Stromal cell of bone marrow (primary cell): ENCODE results near the gene UNKL.
"Not testable (repeated sequence)": the region's sequence is repeated elsewhere in the genome, so short reads cannot be mapped to it uniquely, and the experiment has no call there.

ENCODE experiments used
- DNase-seq: peaks from one replicate; pipeline ENCODE4 v3.0.0-alpha.2; 2012; ENCODE audit warnings: low read depth

Gene UNKL

DNA sequence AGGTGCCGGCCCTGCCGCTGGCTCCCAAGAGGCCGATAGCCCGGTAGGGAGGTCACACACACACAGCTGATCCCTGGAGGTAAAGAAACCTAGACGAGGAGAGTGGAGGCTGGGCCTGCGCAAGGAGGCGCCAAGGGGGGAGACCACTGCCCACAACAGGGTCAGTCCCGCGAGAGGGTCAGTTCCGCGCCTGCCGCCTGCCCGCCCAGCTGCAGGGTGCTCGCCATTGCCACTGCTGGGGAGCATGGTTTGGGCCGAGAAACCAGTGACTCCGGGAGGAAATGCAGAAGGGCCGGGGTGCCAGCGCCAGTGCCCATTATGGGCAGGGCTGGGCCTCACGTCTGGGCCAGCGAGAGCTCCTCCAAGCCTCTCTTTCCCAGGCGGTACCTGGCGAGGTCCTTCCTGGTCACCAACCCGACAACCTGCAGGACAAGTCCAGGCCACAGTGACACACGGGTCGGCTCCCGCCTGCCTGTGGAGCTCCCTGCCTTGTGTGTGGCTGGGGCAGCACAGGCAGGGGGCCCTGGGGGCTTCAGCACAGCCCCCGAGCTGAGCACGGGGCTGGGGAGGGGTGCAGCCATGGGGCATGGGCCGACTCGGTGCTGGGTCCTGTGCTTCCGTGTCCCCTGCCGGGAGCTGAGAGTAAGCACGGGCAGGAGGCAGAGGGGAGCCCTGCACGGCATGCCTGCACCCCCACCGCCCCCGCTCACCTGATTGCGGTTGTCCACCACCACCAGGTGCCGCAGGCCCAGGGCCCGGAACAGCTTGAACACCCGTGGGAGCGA is 32.0 kb upstream of the UNKL start:
- no peak for DNase-seq

DNA sequence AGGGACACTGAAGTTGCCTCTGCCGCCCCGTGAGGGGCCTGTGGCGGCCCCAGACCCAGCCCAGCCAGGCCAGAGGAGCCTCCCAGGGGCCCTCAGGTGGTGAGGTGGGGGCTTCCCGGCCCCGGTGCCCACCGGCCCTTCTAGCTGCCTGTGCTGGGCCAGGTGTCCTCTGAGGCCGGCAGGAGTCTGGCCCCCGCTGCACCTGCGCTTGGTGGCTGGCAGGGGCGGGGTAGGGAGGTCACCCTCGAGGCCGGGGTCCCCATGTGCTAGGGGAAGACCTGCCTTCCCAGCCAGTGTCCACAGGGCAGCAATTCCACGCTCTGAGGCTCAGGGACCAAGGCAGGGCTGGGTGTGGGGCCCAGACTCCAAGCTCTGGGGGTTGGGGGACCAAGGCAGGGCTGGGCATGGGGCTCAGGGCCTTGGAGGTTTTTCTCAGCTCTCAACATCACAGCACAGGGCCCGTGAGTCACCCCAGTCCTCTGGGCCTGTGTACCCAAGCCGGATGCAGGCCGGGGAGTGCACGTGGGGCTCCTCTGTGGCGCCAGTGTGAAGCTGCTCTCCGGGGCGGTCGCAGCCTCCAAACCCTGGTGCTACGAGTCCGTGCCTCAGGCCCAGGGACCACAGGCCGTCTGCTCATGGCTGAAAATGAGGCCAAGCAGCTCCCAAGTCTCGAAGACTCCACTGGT is 31.2 kb upstream of the UNKL start:
- DNase-seq, result no peak

DNA sequence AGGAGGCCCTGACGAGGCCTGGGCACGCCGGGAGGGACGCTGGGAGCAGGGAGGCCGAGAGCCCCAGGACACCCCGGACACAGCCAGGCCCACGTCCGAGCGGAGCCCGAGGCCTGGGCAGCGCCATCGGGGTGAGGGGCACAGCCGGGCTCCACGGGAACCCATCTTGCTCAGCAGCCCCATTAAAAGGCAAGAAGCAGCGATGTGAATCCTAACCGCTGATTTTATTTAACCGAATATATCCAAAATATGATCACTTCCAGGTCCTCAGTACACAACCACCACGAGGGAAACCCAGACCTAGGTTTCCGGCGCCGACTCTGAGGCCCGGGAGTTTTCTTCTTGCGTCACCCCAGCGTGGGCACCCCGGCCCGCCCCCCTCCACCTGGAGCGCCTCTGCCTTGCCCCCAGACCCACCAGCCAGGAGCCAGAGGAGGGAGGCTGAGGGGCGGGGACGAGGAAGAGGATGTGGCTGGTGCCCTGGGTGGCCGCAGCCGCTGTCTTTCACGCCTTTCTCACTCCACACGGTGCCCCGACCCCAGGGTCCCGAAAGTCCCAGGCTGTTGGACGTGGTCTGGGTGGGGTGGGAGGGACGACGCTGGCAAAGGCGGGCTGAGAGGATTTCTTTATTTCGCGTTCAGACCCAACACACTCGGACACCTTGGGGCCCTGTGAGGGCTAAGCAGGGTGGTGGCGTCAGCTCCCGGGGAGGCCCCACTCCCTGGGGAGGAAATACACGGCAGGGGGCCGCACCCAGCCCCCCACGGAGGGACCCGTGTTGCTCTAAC is 30.4 kb upstream of the UNKL start:
- no peak for DNase-seq

DNA sequence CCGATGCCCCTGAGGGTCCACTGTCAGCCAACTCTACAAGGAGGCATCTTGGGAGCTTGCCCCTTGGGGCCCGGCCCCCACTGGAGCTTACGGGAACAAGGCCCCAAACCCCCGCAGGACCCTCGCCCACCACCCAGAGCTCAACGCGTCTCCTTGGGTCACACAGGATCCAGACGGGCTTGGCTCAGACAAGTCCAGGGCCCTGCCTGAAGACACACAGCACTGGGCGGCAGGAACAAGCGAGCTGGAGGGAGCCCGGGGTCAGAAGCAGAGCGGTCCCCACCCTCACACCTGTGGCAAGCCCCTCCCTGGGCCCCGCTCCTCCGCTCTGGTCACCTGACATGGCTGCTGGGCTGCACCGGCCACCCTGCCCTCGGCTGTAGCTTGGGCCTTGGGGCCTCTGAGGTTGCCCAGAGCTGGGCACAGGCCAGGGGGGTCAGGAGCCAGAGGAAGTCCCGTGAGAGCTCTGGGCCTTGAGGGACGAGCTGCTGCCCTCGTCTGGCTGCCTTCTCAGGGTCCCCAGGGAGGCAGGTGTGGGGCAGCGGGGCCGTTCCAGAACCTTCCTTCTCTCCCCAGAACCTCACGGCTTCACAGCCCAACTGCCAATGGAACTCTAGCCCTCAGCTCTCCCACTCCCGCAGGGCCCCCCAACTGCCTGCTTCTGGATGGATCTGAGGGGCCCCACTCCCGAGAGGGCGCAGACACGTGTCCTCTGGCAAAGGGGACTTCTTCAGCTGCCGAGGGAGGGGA is 29.7 kb upstream of the UNKL start, which contains the start of gene CCDC154:
TSS of gene CCDC154 (minus strand) at position 577 of the 750 bp plus-strand sequence. CDS start at position 343, 234 bp downstream.
- DNase-seq, result no peak

DNA sequence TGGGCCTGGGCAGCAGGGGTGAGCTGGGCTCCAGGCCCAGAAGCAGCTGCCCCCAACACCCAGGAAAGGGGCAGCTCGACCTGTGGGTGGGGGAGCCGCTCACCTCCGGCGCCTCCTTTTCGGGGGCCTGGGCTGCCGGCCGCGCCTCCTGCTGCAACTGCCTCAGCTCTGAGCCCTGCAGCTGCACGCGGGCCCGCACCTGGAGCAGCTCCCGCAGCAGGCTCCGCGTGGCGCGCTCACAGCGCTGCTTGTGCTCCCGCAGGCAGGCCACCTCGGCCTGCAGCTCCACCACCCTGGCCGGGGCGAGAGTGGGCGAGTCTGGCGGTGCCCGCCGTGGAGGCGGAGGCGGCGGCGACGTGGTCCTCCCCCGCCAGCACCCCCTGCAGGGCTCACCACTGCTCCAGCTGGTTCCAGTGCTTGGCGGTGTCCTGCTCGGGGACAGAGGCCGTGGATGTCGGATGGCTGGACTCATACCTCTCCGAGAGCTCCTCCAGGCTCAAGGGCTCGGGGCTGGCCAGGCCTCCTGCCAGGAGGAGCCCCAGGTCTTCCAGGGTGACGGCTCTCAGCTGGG is 29.0 kb upstream of the UNKL start:
- no peak for DNase-seq

DNA sequence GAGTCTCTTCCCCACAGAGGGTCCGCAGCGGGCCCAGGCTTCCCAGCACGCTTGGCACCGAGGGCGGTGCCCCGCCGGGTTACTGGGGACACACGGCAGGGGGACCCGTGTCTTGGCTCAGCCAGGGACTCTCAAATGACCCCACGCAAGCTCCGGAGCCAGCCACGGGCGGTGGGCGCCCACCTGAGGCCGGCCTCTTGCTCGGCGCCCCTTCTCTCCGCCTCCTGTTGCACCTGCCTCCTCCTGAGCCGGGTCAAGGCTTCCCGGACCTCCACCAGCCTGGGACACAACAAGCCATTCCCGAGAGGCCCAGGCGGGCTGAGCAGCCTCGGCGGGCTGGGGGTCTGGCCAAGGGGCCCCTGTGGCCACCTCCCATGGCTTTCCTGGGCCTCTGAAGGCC is 28.2 kb upstream of the UNKL start:
- no peak for DNase-seq

DNA sequence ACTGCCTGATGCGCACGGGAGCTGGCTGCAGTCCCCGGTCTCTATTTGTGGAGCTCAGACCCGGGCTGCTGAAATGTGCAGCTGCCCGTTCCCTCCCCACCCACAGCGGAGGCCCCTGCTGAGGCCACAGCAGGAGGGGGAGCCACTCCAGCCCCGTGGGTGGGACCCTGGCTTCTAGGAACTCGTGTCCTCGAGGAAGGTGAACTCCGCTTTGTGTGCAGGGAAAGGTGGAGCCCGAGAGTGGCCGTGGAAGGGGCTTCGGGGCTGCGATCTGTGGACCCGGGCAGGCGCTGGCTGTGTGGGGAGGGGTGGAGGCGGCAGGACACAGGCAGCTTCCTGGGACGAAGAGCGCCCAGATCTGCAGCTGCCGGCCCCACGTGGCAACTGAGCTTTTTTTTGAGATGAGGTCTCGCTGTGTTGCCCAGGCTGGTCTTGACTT is 26.9 kb upstream of the UNKL start:
- DNase-seq, result no peak

DNA sequence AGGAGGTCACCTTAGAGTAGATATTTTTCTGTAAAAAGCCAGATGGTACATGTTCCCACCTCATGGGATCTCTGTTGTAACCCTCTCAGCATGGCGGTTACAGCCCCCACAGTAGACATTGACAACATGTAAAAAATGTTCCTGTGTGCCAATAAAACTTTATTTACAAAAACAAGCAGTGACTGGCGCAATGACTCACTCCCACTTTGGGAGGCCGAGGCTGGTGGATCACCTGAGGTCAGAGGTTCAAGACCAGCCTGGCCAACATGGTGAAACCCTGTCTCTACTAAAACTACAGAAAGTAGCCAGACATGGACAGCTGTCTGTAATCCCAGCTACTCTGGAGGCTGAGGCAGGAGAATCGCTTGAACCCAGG is 25.2 kb upstream of the UNKL start:
- DNase-seq, result not testable (repeated sequence)

DNA sequence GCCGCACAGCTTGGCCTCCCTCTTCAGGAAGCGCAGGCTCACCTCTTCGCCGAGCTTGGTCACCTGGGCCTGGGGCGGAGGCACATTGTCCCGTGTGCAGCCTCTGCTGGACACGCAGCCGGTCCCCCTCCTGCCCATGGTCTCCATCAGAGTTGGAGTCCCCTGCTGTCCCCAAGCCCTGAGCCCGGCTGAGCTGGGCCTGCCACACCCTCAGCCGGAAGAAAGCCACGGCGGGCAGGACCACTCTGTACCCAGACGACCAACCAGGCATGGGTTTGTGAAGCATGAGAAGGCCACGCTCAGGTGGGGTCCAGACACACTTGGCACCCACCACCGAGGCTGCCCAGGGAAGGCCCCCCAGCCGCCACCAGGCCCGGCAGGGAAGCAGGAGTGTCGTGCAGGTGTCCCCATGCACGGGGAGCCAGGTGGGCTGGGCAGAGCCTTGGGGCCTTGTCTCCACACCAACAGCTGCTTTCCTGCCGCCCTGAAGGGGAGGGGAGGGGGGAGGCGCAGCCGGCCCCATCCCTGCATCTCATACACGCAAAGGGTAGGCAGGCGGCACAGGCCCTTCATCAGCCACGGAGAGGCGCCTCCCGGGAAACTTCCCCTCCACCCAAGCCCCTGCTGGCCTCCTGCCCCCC is 24.7 kb upstream of the UNKL start:
- DNase-seq, result no peak

DNA sequence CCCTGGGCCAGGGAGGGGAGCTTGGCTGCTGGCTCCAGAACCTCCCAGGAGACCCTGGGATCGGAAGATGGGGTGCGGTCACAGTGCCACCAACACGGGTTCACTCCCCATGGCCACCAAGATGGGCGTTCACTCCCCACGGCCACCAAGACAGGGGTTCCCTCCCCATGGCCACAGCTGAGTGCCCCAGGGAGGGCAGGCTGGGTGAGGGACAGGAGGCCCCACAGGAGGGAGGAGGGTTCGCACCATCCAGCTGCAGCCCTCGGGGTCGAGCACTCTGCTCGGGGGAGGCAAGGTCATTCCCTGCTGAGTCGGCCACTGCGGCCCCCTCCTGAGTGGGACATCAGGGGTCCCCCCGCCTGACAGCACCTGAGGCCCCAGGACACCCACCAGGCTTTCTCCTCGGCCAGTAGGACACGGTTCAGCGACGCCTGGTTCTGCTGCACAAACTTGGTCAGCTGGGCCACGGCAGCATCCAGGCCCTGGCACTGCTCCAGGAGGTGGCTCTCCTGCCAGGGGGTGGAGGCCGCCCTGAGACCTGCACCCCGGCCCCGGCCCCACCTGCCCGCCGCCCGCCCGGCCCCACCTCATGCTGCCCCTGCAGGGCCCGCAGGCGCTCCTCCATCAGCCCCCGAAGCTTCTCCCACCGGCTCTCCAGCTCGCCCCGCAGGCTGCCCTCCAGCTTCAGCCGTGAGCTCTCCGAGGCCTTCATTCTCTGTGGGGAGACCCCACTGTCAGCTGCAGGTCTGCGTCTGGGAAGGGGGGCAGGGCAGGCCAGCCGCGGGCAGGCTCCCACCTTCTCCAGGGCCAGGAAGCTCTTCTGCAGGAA is 23.9 kb upstream of the UNKL start:
- DNase-seq, result no peak

DNA sequence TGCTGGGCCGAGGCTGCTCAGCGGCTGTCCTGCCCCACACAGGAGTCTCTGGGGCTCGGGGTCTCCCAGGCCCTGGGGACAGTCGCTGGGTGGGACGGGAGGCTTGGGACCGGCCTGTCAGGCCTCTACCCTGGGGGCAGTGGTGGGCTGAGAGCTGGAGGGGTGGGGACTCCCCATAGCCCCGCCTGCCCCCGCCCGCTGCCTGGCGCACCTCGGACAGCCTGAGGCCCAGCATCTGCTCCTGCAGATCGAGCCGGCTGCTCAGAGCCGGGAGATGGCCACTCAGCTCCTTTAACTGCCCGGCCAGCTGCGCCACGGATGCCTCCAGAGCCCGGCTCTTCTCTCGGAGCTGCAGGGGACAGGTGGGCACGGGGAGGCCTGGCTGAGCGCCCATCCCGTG is 23.1 kb upstream of the UNKL start:
- no peak for DNase-seq

DNA sequence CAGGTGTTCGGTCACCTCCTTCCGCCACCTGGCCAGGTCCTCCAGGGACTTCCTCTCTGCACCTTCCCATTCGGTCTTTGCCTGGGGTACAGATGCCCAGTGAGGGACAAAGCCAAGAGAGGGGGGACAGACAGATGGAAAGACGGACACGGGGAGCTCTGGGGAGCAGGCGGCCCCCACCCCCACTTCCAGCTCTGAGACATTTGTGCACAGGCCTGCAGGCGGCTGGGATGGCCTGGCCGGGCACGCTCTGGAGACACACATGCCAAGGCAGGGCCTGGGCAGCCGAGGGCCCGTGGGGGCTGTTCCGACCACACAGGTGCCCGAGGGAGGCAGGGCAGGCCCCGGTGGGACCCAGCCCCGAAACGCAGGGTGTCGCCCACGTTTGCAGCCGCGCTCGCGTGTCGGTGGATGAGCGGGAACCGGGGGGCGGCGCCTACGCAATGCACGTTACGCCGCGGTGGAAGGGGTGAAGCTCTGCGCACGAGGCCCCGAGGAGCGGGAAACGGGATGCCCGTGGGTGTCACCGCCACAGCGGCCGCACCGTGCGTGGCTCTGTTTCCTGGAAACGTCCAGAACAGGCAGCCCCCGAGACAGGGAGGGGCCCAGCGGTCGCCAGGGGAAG is 22.3 kb upstream of the UNKL start:
- DNase-seq, result no peak

DNA sequence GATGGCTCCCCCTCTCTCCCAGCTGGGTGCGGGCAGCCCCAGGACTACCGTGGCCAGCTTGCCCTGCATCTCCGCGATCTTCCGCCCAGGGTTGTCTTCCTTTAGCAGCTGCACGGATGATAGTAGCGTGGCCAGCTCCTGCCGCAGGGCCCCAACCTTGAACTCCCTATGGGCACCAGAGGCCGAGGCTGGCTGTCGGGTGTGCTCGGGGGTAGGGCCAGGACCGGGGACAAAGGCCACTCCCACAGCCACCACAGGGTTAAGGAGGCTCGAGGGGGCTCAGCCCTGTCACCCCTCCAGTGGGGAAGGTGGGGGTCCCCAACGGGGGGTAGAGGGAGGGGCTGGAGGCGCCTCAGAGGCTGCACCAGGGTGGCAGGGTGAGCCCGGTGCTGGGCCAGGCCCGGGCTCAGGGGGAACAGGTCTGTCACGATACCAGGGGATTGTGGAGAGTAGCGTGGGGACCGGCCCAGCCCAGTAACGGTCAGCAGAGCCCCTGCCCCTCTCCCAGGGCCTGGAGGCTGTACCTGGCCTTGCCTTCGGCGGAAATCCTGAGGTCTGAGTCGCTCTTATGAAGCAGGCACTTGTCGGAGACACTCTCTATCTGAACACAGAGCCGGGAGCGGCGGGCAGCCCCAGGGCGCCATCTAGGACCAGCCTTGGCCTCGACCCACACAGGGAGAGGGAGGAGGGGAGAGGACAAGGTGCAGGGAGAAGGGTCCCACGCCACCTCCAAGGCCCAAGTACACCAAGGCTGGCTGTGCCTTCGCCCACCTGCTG is 21.6 kb upstream of the UNKL start:
- DNase-seq, result no peak

DNA sequence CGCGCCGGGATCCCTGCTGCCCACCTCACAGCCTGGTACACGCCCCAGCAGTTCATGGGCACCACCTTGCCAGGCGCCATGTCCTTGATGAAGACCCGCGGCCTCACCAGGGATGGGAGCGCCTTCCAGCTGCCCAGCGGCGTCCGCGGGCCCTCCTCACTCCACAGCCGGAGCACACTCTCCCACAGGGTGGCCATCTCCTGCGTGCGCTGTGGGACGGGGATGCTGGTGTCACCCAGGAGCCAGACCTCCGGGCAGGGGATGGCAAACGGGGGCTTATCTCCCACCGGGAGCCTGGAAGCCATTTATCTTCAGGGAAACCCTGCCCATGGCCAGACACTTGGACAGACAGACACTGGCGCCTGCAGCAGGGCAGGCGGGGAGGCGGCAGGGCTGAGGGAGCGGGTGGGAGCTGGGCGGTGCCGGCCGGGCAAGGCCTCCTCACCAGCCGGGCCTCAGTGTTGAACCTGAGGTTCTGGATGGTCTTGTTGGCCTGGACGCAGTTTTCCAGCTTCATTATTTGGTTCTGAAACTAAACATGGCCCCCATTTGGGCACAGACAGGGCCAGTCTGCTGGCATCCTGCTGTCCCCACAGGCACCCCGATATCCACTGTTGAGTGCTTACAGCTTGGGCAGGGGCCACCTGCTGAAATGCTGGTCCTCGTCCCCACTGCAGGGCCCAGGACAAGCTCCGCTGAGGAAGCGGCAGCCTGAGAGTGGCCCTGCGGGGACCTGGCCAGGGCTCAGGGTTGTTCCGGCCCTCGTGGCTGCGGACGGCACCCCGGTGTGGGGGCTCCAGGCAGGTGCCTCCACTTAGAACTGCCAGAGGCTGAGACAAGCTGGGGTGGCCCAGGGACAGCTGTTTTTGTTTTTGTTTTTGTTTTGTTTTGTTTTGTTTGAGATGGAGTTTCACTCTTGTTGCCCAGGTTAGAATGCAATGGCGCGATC is 20.4 kb upstream of the UNKL start:
- DNase-seq, result no peak

DNA sequence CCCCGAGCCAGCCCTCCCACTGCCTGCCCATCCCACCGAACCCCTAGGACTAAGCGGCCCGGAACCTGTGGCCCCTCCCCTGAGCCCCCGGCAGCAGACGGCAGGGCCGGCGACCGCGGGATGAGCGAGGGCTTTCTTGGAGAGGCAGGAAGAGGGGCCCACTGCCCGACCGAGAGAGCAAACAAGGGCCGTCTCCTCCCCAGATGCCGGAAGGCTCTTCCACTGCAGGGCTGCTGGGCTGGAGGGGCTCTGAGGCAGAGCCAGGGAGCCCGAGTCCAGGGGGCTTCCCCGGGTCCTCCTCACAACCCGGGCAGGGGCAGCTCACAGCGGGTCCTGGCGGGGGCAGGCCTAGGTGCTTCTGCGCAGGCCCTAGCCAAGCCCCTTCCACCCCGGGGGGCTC is 19.3 kb upstream of the UNKL start:
- DNase-seq, result no peak

DNA sequence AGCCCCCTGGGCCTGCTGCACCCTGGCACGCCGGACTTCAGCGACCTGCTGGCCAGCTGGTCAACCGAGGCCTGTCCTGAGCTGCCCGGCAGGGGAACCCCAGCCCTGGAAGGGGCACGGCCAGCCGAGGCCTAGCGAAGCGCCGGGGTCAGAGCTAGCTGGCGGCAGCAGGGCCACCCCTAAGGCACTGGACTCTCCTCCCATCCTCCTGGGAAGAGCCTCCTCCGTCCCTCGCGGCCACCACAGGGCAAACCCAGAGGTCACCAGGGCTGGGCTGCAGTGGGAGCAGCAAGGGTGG is 18.7 kb upstream of the UNKL start:
- DNase-seq, result no peak

DNA sequence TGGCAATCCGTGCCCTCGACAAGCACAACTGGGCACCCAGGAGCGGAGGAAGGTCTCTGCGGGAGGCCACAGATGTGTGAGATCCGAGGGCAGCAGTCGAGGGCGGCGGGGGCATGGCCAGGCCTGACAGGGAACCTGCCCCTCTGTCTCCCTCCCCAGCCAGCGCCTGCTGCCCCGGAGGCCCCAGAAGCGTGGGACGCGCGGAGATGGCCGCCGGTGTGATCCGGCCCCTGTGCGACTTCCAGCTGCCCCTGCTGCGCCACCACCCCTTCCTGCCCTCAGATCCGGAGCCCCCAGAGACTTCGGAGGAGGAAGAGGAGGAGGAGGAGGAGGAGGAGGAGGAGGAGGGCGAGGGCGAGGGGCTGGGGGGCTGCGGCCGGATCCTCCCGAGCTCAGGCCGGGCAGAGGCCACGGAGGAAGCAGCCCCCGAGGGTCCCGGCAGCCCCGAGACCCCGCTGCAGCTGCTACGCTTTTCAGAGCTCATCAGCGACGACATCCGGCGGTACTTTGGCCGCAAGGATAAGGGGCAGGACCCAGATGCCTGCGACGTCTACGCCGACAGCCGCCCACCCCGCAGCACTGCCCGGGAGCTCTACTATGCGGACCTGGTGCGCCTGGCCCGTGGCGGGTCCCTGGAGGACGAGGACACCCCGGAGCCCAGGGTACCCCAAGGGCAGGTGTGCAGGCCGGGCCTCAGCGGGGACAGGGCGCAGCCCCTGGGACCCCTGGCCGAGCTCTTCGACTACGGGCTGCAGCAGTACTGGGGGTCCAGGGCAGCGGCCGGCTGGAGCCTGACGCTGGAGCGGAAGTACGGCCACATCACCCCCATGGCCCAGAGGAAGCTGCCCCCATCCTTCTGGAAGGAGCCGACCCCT is 18.1 kb upstream of the UNKL start:
- no peak for DNase-seq
